ENCODE measurements around the gene APOH.

DNA sequence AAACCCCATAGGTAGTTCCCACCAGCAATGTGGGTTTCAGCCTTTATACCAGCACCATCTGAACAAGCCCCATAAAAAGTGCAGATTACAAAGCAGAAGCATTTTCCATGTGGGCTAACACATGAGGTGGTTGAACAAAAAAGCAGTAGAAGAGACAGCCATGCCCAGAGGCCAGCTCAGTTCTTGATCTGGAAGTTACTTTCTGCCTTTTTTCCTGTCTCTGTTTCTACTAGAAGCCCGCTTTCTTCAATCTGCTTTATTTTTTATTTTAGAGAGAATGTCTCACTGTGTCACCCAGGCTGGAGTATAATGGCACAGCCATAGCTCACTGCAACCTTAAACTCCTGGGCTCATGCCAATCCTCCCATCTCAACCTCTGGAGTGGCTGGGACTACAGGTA is 31.5 kb upstream of the APOH start:
- TF ChIP-seq, protein P1, sequence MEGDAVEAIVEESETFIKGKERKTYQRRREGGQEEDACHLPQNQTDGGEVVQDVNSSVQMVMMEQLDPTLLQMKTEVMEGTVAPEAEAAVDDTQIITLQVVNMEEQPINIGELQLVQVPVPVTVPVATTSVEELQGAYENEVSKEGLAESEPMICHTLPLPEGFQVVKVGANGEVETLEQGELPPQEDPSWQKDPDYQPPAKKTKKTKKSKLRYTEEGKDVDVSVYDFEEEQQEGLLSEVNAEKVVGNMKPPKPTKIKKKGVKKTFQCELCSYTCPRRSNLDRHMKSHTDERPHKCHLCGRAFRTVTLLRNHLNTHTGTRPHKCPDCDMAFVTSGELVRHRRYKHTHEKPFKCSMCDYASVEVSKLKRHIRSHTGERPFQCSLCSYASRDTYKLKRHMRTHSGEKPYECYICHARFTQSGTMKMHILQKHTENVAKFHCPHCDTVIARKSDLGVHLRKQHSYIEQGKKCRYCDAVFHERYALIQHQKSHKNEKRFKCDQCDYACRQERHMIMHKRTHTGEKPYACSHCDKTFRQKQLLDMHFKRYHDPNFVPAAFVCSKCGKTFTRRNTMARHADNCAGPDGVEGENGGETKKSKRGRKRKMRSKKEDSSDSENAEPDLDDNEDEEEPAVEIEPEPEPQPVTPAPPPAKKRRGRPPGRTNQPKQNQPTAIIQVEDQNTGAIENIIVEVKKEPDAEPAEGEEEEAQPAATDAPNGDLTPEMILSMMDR (optimal IDR thresholded peaks at IDR 0.05 in 1 of 3, IDR thresholded peaks at IDR 0.05 in 1 of 3, conservative IDR thresholded peaks at IDR 0.05 in 1 of 3; ENCODE audit: extremely low read depth in 1 of 3, insufficient read depth in 2 of 3, low read length in 3 of 3) = no peak
- no peak for TF ChIP-seq EZH2 (IDR thresholded peaks at IDR 0.05; ENCODE audit: low read length)

Data from keratinocyte (primary cell).